AG20443 (cell line): ENCODE data around the gene SLBP.

ENCODE experiments used
- DNase-seq: peaks from one replicate; pipeline ENCODE4 v3.0.0; 2012; ENCODE audit warnings: low spot score, mixed read lengths

Gene SLBP

DNA sequence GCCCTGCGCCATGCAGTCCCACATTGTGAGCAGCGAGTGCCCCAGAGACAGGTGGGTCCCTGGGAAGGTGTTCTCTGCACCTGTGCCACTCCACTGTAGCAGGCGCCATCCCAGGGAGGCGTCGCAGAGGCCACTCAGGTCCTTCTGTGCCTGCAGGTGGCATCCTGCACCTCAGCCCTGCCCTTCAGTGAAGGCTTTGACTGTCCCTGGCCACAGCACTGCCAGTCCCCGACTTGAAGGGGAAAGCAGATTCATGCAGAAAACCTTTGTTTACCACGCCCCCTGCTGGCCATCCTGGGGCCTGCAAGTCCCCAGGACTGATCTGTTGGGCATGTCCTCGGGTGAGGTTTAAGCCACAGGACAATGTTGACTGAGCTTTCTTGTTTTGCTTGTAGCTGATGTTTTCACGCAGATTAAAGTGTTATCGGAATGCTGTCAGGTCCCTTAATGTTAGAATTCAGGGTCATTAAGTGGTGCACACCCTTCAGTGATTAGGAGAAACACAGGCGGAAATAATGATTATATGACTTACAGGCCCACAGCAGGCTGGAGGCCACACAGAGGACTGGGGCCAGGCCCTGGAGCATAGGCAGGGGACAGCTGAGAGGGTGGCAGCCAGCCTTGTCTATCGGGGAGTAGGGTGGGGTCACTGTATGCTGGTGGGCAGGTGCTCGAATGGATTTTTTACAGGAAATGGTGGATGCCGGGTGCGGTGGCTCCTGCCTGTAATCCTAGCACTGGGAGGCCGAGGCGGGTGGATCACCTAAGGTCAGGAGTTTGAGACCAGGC, 14.2 kb upstream of the SLBP start:
- DNase-seq = peak; percentile 86

DNA sequence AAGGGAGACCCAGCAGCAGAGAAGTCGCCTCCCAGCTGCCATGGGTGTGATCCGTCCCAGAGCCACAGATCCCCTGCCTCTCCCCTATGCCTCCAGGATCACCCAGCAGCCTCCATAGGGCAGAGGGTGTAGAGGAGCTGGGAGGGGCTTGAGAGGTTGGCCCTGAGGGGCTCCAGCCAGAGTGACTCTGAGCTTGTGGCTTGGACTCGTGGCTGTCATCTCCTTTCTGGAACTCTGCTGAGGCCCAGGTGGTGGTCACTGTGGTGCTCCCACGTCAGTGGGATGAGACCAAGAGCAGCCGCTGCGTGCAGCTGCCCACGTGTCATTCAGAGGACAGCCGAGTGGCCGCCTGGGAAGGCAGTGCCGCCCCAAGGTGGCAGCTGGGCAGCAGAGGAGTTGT, 13.4 kb upstream of the SLBP start:
- DNase-seq = no peak

DNA sequence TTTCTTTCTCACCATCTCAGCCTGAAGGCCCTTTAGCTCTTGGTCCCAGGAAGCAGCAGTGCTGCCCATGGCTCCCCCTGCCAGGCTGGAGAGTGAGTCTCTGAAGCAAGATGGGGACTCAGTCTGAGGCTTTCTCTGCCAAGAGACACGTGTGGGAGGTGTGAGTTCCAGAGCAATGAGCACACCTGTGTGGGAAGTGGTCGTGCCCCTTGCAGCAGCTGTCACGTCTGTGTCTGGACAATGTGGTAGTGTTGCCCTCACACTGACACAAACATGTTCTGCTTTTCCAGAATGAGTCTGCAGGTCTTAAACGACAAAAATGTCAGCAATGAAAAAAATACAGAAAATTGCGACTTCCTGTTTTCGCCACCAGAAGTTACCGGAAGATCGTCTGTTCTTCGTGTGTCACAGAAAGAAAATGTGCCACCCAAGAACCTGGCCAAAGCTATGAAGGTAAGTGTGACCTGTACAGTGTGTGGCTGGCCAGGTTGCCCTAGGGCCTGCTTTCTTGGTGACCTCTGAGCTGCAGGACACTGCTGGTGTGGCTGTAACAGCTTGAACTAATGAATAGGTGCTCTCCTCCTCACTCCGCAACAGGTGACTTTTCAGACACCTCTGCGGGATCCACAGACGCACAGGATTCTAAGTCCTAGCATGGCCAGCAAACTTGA, 11.1 kb upstream of the SLBP start:
- DNase-seq = no peak

DNA sequence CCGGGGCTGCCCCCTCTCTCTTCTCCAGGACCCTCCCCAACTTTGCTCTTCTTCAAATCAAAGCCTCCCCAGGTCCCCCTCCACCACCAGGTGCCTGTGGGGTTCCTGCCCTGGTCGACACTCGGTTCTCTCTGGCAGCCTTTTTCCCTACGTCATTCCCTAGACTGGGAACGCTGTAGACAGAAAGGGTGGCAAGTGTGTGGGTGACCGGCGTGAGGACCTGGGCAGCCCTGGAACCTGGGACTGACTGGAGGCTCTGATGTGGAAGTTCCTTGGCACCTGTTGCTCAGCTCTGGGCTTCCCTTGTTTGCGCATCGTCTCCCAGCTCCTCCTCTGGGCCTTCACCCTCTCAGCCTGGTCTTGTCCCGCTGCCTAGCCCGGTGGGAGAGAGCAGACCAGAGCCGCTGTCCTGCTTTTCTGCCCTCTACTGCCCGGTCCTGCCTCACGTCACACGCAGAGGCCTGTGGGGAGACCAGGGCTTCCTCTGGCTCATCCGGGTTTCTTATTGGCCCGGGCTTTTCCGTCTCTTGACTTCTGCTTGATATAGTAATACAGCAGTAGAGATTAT, 10.5 kb upstream of the SLBP start:
- DNase-seq = no peak

DNA sequence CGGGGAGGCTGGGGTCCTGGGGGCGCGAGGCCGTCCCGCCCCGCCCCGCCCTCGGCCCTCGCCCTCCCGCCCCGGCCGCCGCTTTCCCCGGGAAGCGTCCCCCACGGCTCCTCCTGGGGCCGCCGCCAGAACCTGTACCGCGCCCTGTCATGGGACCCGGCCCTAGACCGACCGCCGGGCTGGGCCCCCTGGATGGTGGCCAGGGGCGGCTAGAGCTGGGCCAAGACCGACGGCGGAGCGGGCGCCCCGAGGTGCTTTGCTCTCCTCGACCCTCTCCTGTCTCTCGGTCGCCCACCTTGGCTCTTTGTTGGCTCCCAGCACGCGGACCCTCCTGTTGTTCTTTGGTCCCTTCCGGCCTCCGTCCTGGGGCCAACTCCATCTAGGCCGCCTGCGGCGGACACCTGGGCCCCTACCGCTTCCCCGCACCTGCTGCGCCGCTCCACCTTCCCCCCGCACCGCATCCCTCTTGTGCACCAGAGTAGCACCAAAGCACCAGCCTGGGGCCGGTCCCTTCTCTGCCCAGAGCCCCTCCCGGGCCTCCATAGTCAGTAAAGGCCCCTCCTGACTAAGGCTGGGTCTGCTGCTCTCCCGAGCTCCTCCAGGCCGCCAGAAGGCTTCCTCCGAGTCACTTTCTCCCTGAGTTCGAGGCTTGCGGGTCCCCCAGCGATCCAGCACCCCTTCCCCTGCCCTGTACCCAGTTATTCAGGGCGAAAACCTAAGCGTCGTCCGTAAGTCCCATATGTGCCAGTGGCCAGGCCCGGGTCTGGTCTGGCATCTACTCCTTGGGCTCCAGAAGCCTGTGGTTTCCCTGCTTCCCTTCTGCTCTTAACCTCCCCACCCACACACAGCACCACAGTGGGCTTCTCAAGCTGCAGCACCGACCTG, 9.8 kb upstream of the SLBP start:
- DNase-seq = no peak

DNA sequence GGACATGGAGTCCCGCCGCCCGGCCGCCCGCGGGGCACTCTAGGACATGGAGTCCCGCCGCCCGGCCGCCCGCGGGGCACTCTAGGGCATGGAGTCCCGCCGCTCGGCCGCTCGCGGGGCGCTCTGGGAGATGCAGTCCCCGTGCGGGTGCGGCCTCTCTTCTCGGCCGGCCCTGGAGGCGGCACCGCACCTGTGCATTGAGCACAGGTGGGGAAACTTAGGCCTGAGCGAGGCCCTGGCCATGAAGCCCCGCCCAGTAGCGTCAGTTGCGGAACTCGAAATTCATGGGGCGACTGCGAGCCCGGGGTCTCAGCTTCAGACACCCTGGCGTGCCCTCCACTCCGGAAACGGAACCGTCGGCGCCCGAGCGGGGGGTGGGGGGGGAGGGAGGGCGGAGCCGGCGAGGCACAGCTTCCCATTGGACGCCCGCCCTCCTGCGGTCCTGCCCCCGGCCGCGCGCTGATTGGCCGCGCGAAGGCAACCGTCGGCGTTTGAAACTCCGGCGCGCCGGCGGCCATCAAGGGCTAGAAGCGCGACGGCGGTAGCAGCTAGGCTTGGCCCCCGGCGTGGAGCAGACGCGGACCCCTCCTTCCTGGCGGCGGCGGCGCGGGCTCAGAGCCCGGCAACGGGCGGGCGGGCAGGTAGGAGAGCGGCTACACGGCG, 9.0 kb upstream of the SLBP start, which contains the start of the genes TACC3 and TMEM129:
TACC3 (plus strand) TSS at position 519 of the 663 bp plus-strand sequence. CDS start 1,901 bp downstream, outside the sequence.
TMEM129 (minus strand) TSS at position 321 of the 663 bp plus-strand sequence. CDS start 486 bp downstream, outside the sequence.
- DNase-seq = peak; percentile 99

DNA sequence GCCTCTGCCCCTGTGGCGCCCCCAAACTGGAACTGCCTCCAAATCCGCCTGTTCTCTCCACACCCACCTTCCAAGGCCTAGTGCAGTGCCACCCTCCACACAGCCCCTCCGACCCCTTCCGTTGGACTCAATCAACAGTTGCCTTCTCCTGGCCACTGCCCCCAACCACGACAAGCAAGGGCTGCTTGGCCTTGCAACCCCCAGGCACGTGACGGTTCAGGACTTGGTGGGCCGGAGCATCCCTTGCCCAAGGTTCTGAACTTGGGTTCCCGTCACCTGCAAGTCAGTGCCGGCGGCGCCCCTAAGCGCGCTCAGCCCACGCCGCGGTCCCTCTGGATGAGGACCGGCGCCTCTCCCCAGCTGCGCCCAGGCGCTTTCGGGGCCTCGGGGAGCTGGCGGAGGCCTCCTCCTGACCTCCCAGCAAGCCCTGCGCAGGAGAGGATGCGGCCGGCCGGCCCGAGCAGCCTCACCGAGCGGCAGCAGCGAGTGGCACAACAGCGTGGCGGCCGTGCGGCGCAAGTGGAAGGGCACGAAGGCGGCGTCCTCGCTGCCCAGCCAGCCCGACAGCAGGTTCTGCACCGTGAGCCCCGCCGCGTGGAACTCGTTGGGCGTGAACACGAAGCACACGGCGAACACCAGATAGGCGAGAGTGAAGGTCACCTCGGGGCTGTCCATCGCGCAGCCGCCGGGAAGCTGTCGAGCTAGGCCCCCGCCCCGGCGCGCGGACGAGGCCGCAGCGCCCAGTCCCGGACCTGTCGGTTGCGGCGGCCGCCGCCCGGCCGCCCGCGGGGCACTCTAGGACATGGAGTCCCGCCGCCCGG, 8.3 kb upstream of the SLBP start:
- DNase-seq = peak; percentile 68

DNA sequence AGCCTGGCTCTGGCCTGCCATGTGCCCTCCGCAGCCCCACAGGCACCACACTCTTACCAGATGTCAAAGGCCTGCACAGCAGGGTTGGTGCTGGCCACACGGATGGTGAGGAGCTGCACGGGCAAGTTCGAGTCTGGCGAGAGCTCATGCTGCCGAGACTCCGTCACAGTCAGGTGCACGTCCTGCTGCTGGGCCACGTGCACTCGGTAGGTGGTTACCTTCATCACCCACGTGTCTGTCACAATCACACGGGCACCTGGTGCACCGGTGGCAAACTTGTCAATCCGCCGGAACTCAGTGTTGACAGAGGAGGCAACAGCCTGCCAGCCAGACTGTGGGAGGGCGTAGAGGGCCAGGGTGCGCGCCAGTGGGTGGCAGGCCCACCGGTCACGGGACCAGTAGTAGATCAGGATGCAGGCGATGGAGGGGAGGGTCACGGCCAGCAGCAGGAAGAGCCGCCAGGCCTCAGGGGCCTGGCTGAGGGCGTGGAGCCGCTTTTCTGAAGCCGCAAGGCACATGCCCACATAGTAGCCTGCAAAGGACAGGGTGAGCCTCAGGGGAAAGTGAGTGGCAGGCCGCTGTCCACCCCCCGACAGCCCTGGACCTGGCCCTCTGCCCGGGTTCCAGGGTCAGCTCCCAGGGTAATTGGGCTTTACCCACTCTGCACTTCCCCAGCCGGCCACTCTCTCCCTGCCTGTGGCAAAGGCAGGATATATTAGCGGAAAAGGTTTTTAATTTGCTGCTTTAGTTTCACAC, 6.2 kb upstream of the SLBP start:
- DNase-seq = no peak

DNA sequence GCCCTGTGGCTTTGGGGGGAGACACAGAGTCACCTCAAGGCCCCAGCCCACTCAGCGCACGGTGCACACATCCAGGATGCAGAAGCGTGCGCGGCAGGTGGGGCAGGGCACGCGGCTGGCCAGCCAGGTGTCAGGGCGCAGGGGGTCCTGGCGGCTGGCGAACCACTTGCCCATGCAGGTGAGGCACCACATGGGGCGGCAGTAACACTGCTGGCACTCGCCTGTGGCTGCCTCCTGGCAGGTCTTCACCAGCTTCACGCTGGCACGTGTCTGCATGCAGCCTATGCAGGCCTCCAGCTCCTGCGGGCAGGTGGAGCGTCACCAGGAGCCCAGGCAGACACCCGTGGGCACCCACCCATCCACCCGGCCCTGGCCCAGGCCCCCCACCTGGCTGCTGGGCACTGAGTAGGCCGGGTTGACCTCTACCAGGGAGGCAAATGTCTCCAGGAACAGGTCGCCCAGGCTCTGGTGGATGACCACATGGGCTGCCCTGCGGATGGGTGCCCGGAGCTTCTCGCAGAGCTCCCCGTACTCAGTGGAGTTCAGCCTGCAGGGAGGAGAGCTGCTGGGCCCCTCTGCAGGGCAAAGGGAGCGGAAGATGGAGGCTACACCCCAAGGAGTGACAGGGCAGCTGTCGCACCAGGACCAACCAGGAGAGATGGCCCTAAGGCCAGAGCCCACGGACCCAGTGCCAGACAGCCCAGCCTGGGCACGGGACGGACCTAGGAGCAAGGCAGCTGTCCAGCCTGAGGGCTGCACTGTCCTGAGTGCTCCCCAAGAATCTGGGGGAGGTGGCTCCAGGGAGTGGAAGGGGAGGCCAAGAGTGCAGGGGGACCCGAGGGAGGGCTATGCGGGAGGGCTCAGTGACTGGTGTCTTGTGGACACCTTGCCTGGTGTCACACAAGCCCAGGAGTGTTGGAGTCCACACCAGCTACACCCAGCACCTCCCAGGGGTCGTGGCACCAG, 5.3 kb upstream of the SLBP start:
- no peak for DNase-seq

DNA sequence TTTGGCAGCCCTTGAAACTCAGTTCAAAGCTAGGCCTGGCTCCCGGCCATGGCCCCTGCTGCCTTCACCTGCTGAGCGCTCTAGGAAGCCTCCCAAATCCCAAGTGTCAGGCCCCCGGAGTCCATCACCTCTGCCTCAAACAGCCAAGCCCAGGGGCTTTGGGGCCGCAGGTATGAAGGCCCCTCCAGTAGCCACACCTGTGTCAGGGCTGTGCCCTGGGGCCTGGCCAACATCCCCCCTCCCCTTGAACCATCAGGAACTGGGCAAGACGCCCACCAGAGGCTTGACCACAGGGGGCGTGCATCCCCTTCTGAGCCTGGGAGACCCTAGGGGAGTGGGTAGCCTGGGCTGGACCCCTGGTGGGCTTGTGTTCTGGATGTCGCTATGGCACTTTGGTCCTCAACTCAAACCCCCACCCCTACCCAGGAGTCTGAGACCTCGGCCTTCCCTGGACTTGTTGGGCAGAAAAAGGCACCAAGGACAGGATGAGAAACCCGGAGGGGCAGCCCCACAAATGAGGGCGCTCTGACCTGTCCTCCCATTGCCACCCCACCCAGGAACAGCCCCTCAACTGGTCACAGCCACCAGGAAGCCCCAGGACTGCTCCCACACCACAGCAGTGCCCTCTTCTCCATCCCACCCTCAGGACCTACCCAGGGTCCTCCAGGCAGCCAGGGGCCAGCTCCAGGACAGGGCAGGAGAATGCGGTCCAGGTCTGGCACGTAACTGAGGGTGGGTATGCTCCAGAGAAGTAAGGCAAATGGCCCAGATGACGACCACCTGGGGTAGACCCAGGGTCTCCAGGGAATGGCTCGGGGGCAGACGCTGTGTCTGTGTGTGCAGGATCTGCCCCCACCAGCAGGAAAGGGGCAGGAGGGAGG, 4.2 kb upstream of the SLBP start:
- DNase-seq = no peak

DNA sequence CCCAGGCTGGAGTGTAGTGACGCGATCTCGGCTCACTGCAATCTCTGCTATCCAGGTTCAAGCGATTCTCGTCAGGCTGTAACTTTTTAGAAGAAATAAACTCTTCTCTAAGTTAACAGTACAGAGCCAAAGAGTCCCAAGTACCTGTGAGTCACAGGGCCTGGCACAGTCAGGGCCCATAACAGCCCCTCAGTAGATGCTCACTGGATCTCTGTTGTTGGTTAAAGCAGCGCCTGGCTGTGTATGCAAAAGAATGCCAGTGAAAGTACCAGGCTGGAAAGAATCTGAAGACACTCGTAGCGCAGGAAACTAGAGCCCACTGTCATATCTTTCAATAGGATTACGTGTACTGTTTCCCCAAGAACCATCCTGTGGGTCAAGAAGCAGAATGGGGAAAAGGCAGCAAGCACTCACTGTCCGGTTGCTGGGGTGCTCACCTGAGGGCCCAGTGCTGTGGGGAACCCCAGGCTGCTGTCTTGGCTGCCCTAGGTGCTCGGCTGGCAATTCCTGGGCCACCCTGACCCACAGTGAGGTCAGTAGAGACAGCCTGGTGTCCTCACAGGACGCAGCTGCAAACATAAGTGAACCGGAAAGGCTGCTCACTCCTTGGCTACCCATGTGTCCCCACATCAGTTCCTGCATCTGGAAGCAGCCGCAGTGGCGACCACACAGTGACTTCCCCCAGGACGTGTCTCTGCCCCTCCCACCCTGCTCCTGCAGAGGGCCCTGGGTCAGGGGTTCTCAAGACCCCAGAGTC, 3.1 kb upstream of the SLBP start:
- no peak for DNase-seq

DNA sequence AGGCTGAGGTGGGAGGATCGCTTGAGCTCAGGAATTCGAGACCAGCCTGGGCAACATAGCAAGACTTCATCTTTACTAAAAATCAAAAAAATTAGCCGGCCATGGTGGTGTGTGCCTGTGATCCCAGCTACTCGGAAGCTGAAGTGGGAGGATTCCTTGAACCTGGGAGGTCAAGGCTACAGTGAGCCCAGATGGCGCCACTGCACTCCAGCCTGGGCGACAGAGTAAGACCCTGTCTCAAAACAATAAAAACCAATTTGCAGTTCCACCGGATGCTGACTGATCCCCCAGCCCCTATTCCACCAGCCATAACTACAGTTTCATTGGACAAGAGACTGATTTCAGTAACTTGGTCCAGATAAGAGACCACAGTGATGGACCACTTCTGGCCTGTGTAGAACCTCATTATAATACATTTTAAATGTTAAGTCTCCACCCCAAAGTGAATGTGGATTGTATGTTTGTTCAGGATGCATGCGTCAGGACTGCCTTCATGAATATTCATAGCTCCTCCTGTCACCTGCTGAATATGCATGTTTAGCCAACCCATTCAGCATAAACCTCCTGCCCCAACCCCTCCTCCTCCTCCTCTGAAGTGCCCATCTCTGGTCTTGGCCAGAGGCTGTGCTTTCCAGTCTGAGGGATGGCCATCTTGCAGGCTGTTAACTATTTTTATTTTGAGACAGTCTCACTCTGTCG, 2.3 kb upstream of the SLBP start:
- DNase-seq = no peak

DNA sequence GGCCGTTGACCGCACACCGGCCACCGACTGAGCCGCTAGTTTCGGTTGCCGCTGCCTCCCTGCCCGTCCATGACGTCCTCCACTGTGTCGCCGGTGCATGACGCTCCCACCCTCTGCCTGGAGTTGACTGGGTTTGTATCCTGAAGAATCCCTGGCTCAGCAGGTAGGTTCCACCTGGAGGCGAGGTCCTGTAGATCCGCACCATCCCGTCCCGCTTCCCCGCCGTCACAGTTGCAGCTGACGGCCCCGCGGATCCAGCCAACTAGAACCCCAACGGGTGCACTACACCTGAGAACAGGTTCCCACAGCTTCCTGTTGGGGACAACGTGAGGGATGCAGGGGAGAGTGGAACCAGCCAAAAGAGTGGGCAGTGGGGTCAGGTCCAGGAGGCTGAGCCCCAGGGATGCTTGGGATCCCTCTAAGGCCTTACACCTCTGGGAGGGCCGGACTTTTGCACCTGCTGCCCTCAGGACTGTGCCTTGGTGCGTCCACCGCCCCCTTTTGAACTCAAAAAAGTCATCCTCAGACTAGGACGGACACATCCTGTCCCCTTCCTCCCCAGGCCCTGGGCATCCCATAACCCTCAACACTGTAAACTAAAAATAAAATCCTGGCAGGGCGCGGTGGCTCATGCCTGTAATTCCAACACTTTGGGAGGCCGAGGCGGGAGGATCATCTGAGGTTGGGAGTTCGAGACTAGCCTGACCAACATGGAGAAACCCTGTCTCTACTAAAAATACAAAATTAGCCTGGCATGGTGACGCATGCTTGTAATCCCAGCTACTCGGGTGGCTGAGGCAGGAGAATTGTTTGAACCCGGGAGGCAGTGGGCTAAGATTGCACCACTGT, 1.1 kb upstream of the SLBP start:
- DNase-seq = no peak

DNA sequence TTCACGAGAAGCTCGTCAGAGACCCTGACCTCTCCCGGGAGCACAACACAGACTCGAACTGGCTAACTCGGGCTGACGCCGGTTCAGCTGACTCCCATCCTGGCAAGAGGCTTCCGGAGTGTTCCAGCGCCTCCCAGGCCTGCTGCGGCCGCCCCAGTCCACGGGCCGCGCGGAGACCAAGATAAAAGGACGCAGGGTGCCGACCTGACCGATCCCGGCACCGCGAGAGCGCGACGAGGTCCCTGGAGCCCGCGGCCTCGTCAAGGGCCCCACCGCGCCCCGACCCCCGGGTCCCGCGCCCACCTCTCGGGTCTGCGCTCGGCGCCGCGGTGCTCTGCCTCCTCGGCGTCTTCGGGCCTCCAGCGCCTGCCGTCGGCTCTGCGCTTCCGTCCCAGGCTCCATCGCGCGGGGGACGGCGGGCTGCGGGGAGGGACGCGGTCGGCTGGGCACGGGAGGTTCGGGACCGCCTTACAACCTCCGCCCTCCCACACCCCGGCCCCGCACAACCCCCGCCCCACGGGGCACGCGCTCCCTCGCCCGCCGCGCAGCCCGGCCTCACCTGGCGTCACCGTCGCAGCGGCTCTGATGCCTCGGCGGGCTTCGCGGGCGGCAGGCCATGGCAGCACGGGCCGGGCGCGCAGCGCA, 426 bp downstream of the SLBP start:
- DNase-seq = peak; percentile 73

DNA sequence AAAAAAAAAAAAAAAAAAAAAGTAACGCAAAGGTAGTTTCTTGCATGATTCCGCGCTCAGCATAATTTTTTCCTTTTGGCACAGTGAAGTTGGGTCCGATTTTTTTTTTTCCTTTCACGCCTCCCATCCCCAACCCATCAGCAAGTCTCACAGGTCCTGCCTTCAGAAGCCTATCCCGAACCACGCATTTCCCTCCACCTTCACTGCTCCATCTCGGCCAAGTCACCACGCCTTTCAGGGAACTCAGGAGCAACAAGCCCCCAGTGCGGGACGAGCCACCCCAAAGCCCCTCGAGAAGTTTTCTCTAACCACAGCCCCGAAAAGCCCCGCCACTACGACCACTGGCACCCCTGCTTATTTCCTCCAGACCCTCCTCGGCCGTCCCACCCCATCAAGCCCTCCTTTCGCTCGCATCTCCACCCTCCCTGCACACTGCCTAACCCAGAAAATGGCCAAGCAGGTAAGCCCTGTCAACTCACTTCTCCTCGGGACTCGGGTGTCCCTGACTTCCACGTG, 1.0 kb downstream of the SLBP start:
- DNase-seq = no peak
